GM12801 (cell line): ENCODE measurements around the gene DNM2.

Source experiments
- CTCF ChIP-seq: IDR thresholded peaks from one replicate; pipeline ENCODE4 v1.5.1; 2011; ENCODE audit warnings: control low read depth; ENCODE audit not compliant: insufficient read length; ENCODE audit errors: extremely low read depth

DNM2 gene

GRCh38 chr19:10826846-10827245, 109.0 kb downstream of the DNM2 start:
- no peak for TF ChIP-seq CTCF

DNA sequence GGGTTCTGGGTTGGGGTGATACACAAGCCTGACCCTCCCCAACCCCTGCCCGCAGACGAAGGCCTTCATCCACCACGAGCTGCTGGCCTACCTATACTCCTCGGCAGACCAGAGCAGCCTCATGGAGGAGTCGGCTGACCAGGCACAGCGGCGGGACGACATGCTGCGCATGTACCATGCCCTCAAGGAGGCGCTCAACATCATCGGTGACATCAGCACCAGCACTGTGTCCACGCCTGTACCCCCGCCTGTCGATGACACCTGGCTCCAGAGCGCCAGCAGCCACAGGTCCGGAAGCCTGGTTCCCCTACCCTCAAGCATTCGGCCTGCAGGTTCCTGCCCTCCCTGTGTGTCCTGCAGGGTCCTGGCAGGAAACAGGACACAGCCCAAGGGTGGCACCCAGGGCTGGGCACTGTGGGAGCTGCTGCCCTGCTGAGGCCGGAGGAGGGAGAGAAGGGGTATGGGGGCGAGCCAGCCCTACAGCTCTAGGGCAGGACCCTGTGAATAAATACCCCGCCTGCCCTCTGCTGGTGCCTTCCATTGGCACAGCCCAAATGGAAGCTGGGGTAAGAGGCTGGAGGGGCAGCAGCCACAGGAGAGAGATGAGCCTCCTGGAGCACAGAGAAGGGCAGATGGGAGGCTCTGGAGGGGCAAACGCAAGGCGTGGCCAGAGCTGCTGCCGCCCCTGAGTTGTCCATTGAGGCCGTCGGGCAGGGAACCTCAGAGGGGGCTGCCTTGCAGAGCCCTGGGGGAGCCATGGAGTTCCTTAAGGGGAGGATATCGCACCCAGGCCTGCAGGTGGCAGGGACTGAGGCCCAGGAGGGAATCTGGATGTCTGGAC, 111.3 kb downstream of the DNM2 start:
- TF ChIP-seq CTCF, result no peak

- no peak for TF ChIP-seq CTCF
These were observed 112.1 kb downstream of the DNM2 start for GRCh38 chr19:10829967-10830366.

DNA sequence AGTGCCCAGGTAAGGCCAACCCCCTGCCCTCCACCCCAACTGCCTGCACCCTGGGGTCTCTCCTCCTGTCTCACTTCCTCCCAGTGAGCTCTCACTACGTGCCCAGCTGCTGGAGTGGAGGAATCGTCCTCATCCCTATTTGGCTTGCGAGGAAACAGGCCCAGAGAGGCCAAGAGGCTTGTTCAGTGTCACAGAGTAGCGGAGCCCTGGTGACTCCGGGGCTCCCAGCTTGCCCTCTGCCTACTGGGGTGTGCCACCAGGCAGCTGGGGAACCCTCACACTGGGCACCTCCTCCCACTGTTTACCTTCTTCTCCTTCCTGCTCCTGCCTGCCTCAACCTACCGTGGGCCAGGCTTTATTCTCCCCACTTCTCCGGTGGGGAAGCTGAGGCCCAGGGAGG, 112.5 kb downstream of the DNM2 start:
- TF ChIP-seq CTCF, result no peak

DNA sequence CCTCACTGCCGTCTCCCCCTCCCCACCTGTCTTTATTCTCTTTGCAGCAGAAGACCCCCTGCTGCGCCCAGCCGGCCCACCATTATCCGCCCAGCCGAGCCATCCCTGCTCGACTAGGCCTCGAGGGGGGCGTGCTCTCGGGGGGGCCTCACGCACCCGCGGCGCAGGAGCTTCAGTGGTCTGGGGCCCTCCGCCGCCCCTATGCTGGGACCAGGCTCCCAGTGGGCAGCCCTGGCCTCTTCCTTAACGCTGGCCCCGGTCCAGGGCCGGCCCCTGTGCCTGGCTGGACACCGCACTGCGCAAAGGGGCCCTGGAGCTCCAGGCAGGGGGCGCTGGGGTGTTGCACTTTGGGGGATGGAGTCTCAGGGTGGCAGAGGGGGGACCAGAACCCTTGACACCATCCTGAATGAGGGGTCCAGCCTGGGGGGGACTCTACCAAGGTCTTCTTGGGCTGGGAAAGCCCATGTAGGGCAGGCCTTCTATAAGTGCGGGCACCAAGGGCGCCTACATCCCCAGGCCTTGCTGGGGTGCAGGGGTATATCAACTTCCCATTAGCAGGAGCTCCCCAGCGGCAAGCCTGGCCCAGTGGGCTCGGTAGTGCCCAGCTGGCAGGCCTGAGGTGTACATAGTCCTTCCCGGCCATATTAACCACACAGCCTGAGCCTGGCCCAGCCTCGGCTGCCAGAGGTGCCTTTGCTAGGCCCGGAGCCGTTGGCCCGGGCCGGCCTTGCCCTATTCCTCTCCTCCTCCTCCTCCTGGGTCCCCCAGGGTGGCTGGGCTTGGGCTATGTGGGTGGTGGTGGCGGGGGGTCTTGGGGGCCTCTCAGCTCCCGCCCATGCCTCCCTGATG, 113.3 kb downstream of the DNM2 start:
- TF ChIP-seq CTCF, result no peak

DNA sequence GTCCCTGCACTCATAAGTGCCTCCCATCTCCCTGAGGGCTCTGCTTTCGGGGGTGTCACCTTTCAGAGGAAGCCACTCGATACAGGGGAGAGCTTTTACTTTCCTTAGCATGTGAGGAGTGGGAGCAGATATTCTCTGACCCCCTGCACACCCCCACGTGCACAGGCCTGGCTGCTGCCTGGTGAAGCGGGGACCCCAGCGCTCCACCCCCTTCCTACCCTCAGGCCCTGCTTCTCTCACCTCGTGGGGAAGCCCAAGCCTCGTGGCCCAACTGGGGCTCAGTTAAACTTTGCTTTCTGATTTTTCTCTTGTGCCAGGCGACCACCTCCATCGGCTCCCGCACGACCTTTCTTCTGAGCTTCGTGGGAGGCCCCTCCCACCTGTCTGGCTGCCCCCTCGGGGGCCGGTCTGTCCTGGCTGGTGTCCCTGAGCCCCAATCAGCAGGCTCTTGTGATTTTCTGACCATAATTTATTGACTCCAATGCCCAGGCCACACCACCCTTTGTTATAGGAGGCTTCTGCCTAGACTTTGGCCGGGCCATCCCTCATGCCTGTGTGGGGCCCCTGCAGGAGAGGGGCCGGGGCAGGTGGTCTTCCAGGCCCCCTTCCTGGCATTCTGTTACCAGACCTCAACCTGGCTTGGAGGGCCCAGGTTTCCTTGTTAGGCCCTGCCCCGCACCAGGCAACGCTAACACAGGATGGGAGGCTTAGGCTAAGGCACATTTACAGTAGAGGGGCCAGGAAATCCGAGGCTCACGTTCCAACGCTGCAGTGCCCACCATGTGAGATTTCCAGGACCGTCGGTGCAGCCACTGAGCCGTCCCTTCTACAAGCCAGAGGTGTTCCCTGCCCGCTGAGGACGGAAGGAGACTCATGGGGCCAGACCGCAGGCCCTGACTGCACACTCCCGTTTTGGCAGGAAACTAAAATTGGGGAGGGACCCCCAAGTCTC, 114.4 kb downstream of the DNM2 start:
- TF ChIP-seq CTCF, result no peak

- TF ChIP-seq CTCF, result no peak
These were observed 115.0 kb downstream of the DNM2 start for GRCh38 chr19:10832939-10833296.
